ENCODE results near the gene OVAAL. TPM values are rescaled to one million over a fixed set of nuclear protein-coding genes. Genes with fewer than 3 reads are reported as not detected.

OVAAL gene
- not detected for polyA plus RNA-seq (2012; ENCODE audit: insufficient read depth, insufficient read length)

- DNase-seq (ENCODE audit: low read depth, low spot score) = no peak
- no peak within 1 kb of the TSS for H3K4me3 ChIP-seq (ENCODE audit: low read length)
These were observed at the start of gene OVAAL for GRCh38 chr1:180558664-180559063. TSS of gene OVAAL (plus strand) at chr1:180558964.

GRCh38 chr1:180510882-180511281 is 47.9 kb upstream of the OVAAL start:
- no peak overlapping the region for H3K4me3 ChIP-seq (ENCODE audit: low read length)
- no peak for DNase-seq (ENCODE audit: low read depth, low spot score)

- no peak overlapping the region for H3K4me3 ChIP-seq (ENCODE audit: low read length)
- DNase-seq (ENCODE audit: low read depth, low spot score) = no peak
These were observed 45.2 kb upstream of the OVAAL start for GRCh38 chr1:180513531-180513930.

GRCh38 chr1:180515364-180515763 is 43.4 kb upstream of the OVAAL start:
- H3K4me3 ChIP-seq (ENCODE audit: low read length) = no peak overlapping the region
- DNase-seq (ENCODE audit: low read depth, low spot score) = no peak

- peak; percentile 57 for DNase-seq (ENCODE audit: low read depth, low spot score)
- H3K4me3 ChIP-seq (ENCODE audit: low read length) = no peak overlapping the region
These were observed 42.8 kb upstream of the OVAAL start for GRCh38 chr1:180515857-180516388.

GRCh38 chr1:180519846-180520245 is 38.9 kb upstream of the OVAAL start:
- H3K4me3 ChIP-seq (ENCODE audit: low read length) = no peak overlapping the region
- no peak for DNase-seq (ENCODE audit: low read depth, low spot score)

- H3K4me3 ChIP-seq (ENCODE audit: low read length) = no peak overlapping the region
- no peak for DNase-seq (ENCODE audit: low read depth, low spot score)
These were observed 37.1 kb upstream of the OVAAL start for GRCh38 chr1:180521474-180522212.

- no peak overlapping the region for H3K4me3 ChIP-seq (ENCODE audit: low read length)
These were observed 36.6 kb upstream of the OVAAL start for GRCh38 chr1:180522213-180522515.

GRCh38 chr1:180524160-180524914 is 34.4 kb upstream of the OVAAL start:
- DNase-seq (ENCODE audit: low read depth, low spot score) = no peak
- no peak overlapping the region for H3K4me3 ChIP-seq (ENCODE audit: low read length)

More at GRCh38 chr1:180522213-180522515, 36.6 kb upstream of the OVAAL start:
- DNase-seq (ENCODE audit: low read depth, low spot score) = no peak

- no peak overlapping the region for H3K4me3 ChIP-seq (ENCODE audit: low read length)
- no peak for DNase-seq (ENCODE audit: low read depth, low spot score)
These were observed 33.6 kb upstream of the OVAAL start for GRCh38 chr1:180524915-180525714.

GRCh38 chr1:180525715-180526039 is 33.1 kb upstream of the OVAAL start:
- DNase-seq (ENCODE audit: low read depth, low spot score) = no peak
- H3K4me3 ChIP-seq (ENCODE audit: low read length) = no peak overlapping the region

- DNase-seq (ENCODE audit: low read depth, low spot score) = no peak
These were observed 31.6 kb upstream of the OVAAL start for GRCh38 chr1:180527101-180527669.

GRCh38 chr1:180528868-180529470 is 29.8 kb upstream of the OVAAL start:
- no peak for DNase-seq (ENCODE audit: low read depth, low spot score)
- H3K4me3 ChIP-seq (ENCODE audit: low read length) = no peak overlapping the region

More at GRCh38 chr1:180527101-180527669, 31.6 kb upstream of the OVAAL start:
- H3K4me3 ChIP-seq (ENCODE audit: low read length) = no peak overlapping the region

GRCh38 chr1:180530501-180530900 is 28.3 kb upstream of the OVAAL start:
- no peak overlapping the region for H3K4me3 ChIP-seq (ENCODE audit: low read length)
- no peak for DNase-seq (ENCODE audit: low read depth, low spot score)

GRCh38 chr1:180532854-180533253 is 25.9 kb upstream of the OVAAL start:
- H3K4me3 ChIP-seq (ENCODE audit: low read length) = no peak overlapping the region
- no peak for DNase-seq (ENCODE audit: low read depth, low spot score)

- DNase-seq (ENCODE audit: low read depth, low spot score) = peak; percentile 51
- H3K4me3 ChIP-seq (ENCODE audit: low read length) = no peak overlapping the region
These were observed 25.3 kb upstream of the OVAAL start for GRCh38 chr1:180533266-180533987.

GRCh38 chr1:180534214-180534613 is 24.6 kb upstream of the OVAAL start:
- DNase-seq (ENCODE audit: low read depth, low spot score) = no peak
- no peak overlapping the region for H3K4me3 ChIP-seq (ENCODE audit: low read length)

GRCh38 chr1:180535418-180535999 is 23.3 kb upstream of the OVAAL start:
- DNase-seq (ENCODE audit: low read depth, low spot score) = no peak
- no peak overlapping the region for H3K4me3 ChIP-seq (ENCODE audit: low read length)

Data from Jurkat, Clone E6-1 (cell line).